22Rv1 (cell line): ENCODE data around the gene KRTAP5-1.

Experiments used
- ZFX ChIP-seq: fragments of 450-650 bp; IDR thresholded peaks from 2 replicates; pipeline ENCODE4 v1.6.1; 2017; ENCODE audit warnings: antibody characterized with exemption, borderline replicate concordance
- TF ChIP-seq, protein P1 (sequence below): fragments of 450-650 bp; IDR thresholded peaks from 2 replicates; pipeline ENCODE4 v1.5.1; 2017; ENCODE audit warnings: mild to moderate bottlenecking

GRCh38 chr11:1589996-1590395 is 4.9 kb upstream of the KRTAP5-1 start:
- TF ChIP-seq, protein P1, sequence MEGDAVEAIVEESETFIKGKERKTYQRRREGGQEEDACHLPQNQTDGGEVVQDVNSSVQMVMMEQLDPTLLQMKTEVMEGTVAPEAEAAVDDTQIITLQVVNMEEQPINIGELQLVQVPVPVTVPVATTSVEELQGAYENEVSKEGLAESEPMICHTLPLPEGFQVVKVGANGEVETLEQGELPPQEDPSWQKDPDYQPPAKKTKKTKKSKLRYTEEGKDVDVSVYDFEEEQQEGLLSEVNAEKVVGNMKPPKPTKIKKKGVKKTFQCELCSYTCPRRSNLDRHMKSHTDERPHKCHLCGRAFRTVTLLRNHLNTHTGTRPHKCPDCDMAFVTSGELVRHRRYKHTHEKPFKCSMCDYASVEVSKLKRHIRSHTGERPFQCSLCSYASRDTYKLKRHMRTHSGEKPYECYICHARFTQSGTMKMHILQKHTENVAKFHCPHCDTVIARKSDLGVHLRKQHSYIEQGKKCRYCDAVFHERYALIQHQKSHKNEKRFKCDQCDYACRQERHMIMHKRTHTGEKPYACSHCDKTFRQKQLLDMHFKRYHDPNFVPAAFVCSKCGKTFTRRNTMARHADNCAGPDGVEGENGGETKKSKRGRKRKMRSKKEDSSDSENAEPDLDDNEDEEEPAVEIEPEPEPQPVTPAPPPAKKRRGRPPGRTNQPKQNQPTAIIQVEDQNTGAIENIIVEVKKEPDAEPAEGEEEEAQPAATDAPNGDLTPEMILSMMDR, result no peak
- no peak for TF ChIP-seq ZFX
